ENCODE measurements around the gene PCDHA8.

The PCDHA8 gene

GRCh38 chr5:140882591-140882899 lies 41.6 kb downstream of the PCDHA8 start:
- TF ChIP-seq SNAI2 (CRISPR knock-in tag; IDR thresholded peaks at IDR 0.05): no peak
- TF ChIP-seq PATZ1 (CRISPR knock-in tag; IDR thresholded peaks at IDR 0.05; ENCODE audit: borderline replicate concordance): no peak
- TF ChIP-seq ZC3H10 (CRISPR knock-in tag; IDR thresholded peaks at IDR 0.05): no peak
- no peak for TF ChIP-seq CSDC2 (CRISPR knock-in tag; IDR thresholded peaks at IDR 0.05)
- no peak for TF ChIP-seq ESRRG (CRISPR knock-in tag; IDR thresholded peaks at IDR 0.05)
- TF ChIP-seq, protein P1, sequence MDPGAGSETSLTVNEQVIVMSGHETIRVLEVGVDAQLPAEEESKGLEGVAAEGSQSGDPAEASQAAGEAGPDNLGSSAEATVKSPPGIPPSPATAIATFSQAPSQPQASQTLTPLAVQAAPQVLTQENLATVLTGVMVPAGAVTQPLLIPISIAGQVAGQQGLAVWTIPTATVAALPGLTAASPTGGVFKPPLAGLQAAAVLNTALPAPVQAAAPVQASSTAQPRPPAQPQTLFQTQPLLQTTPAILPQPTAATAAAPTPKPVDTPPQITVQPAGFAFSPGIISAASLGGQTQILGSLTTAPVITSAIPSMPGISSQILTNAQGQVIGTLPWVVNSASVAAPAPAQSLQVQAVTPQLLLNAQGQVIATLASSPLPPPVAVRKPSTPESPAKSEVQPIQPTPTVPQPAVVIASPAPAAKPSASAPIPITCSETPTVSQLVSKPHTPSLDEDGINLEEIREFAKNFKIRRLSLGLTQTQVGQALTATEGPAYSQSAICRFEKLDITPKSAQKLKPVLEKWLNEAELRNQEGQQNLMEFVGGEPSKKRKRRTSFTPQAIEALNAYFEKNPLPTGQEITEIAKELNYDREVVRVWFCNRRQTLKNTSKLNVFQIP (CRISPR knock-in tag; IDR thresholded peaks at IDR 0.05; ENCODE audit: borderline replicate concordance, low read depth): no peak
- TF ChIP-seq ZFP3 (CRISPR knock-in tag; IDR thresholded peaks at IDR 0.05): no peak
- no peak for TF ChIP-seq ARNTL (CRISPR knock-in tag; IDR thresholded peaks at IDR 0.05; ENCODE audit: borderline replicate concordance, low read depth)
- TF ChIP-seq BACH2 (CRISPR knock-in tag; IDR thresholded peaks at IDR 0.05; ENCODE audit: borderline replicate concordance): no peak
- no peak for ATAC-seq

GRCh38 chr5:140883373-140883772 lies 42.4 kb downstream of the PCDHA8 start:
- ATAC-seq: no peak

More at GRCh38 chr5:140883373-140883772, 42.4 kb downstream of the PCDHA8 start:
- TF ChIP-seq CSRNP3 (CRISPR knock-in tag; IDR thresholded peaks at IDR 0.05) (no peak), RARB (CRISPR knock-in tag; IDR thresholded peaks at IDR 0.05) (no peak), PATZ1 (CRISPR knock-in tag; IDR thresholded peaks at IDR 0.05; ENCODE audit: borderline replicate concordance) (no peak), ARNTL (CRISPR knock-in tag; IDR thresholded peaks at IDR 0.05; ENCODE audit: borderline replicate concordance, low read depth) (no peak), TOX (CRISPR knock-in tag; IDR thresholded peaks at IDR 0.05; ENCODE audit: borderline replicate concordance) (no peak), TSHZ2 (CRISPR knock-in tag; IDR thresholded peaks at IDR 0.05) (no peak)
- TF ChIP-seq, protein P1 (CRISPR knock-in tag; IDR thresholded peaks at IDR 0.05; ENCODE audit: borderline replicate concordance, low read depth): no peak

Measured in SK-N-SH treated with all-trans-retinoic acid at 6 μM for 48 hours (cell line).